Brain microvascular endothelial cell (primary cell): Measurements from ENCODE around the gene DND1.
A peak's percentile ranks its signal among the peaks of the same experiment; 100 is the strongest.
"Not testable (repeated sequence)": the region's sequence is repeated elsewhere in the genome, so short reads cannot be mapped to it uniquely, and the experiment has no call there.

Experiments used
- DNase-seq: peaks from one replicate; pipeline ENCODE4 v3.0.0-alpha.2; 2020
- H3K27ac ChIP-seq: fragments of 250-450 bp; sonication (Bioruptor Pico); 2 replicates; pipeline ENCODE4 v1.5.1; 2020; ENCODE audit warnings: mild to moderate bottlenecking, moderate library complexity
- H3K27me3 ChIP-seq: fragments of 250-450 bp; sonication (Bioruptor Pico); replicated peaks from 2 replicates; pipeline ENCODE4 v1.5.1; 2020; ENCODE audit warnings: mild to moderate bottlenecking
- H3K36me3 ChIP-seq: fragments of 250-450 bp; sonication (Bioruptor Pico); replicated peaks from 2 replicates; pipeline ENCODE4 v1.5.1; 2020; ENCODE audit warnings: mild to moderate bottlenecking
- H3K4me3 ChIP-seq: 2 replicates; pipeline ENCODE4 v1.5.1; 2011; ENCODE audit warnings: low read depth, mild to moderate bottlenecking, control low read depth, low read length, moderate library complexity
- CTCF ChIP-seq: IDR thresholded peaks from 2 replicates; pipeline ENCODE4 v1.5.1; 2011; ENCODE audit warnings: low read depth, mild to moderate bottlenecking, moderate library complexity, low read length, control low read depth, inconsistent platforms; ENCODE audit errors: missing control alignments
- in situ Hi-C: cut with HindIII; loops from 2 replicates; pipeline ENCODE4 v1.10.0; 2017; ENCODE audit warnings: low sequenced_read_pairs, low pct_ligation_motif_present

DND1 gene

GRCh38 chr5:140710899-140711552, 37.6 kb upstream of the DND1 start:
- in situ Hi-C loops, result no loop called here
- no peak for TF ChIP-seq CTCF
- Histone ChIP-seq H3K27me3 (no peaks in the 10 kb centered on the region), H3K36me3 (peaks cover 6% of the 10 kb centered on the region), H3K27ac (peak overlapping the region; percentile 52), H3K4me3 (peak overlapping the region; percentile 66)
- peak; percentile 99 for DNase-seq

GRCh38 chr5:140708787-140709186, 35.4 kb upstream of the DND1 start:
- peaks cover 24% of the 10 kb centered on the region for H3K36me3 ChIP-seq
- H3K27me3 ChIP-seq, H3K27ac ChIP-seq, DNase-seq, H3K4me3 ChIP-seq, in situ Hi-C loops: not testable (repeated sequence)

- Histone ChIP-seq H3K27ac (no peak overlapping the region), H3K27me3 (no peaks in the 10 kb centered on the region), H3K36me3 (peaks cover 31% of the 10 kb centered on the region), H3K4me3 (no peak overlapping the region)
- in situ Hi-C loops, result no loop called here
- DNase-seq, result no peak
- TF ChIP-seq CTCF, result no peak
Measured at GRCh38 chr5:140707812-140708211, 34.4 kb upstream of the DND1 start.

GRCh38 chr5:140700177-140701144, 27.1 kb upstream of the DND1 start, which contains the start of gene ZMAT2:
Gene ZMAT2 (plus strand): TSS chr5:140700447. CDS start chr5:140700461, 14 bp downstream.
- TF ChIP-seq CTCF, result no peak
- Histone ChIP-seq H3K36me3 (peaks cover 76% of the 10 kb centered on the region), H3K27ac (peak within 1 kb of the TSS; percentile 13), H3K4me3 (peak within 1 kb of the TSS; percentile 93), H3K27me3 (no peaks in the 10 kb centered on the region)
- in situ Hi-C loops, result no loop called here
- DNase-seq, result peak; percentile 98

GRCh38 chr5:140696891-140697492, 23.6 kb upstream of the DND1 start:
- H3K4me3 ChIP-seq, result no peak overlapping the region
- in situ Hi-C loops, result no loop called here
- no peak for DNase-seq
- peaks cover 69% of the 10 kb centered on the region for H3K36me3 ChIP-seq
- H3K27me3 ChIP-seq, result no peaks in the 10 kb centered on the region
- no peak overlapping the region for H3K27ac ChIP-seq
- TF ChIP-seq CTCF, result no peak

- in situ Hi-C loops, result no loop called here
- no peak for TF ChIP-seq CTCF
- no peak overlapping the region for H3K4me3 ChIP-seq
- no peak overlapping the region for H3K27ac ChIP-seq
- H3K27me3 ChIP-seq, result no peaks in the 10 kb centered on the region
- DNase-seq, result no peak
- H3K36me3 ChIP-seq, result peaks cover 58% of the 10 kb centered on the region
Measured at GRCh38 chr5:140694276-140694675, 20.9 kb upstream of the DND1 start.
